ENCODE data around the gene SNX5.

DNA sequence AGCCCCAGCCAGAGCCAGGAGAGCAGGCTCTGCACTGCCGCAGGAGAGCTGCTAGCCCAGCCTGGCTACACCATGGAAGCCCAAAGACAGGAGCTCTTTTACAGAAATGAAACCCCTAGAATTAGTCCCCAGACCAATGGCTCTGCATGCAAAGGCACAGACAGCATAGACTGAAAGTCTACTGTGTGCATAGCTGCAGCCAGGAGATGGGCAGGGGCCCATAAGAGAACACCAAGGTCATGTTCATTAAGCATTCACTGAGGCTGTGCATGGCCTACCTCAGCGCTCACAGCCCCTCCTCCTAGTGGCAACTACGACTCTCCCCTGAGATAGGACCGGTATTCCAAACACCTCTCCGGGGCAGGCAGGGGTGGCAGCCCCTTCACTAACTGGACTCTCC lies 34.9 kb downstream of the SNX5 start:
- no peak for TF ChIP-seq CTCF (IDR thresholded peaks at IDR 0.05)
- TF ChIP-seq POLR2A (IDR thresholded peaks at IDR 0.05): no peak
- no peak for TF ChIP-seq POLR2AphosphoS5 (IDR thresholded peaks at IDR 0.05)

All from prostate gland (tissue), 2 donors.